Fibroblast of skin of abdomen (primary cell): ENCODE measurements around the gene GSK3B.

Experiments used
- DNase-seq: peaks from one replicate; pipeline ENCODE4 v3.0.0-alpha.2; 2013

GSK3B gene

GRCh38 chr3:119871571-119871970, 222.7 kb downstream of the GSK3B start:
- no peak for DNase-seq

- DNase-seq: no peak
Observed at GRCh38 chr3:119870512-119870911, 223.7 kb downstream of the GSK3B start.

GRCh38 chr3:119864476-119864875, 229.8 kb downstream of the GSK3B start:
- DNase-seq: no peak

GRCh38 chr3:119862616-119863015, 231.6 kb downstream of the GSK3B start:
- no peak for DNase-seq

GRCh38 chr3:119861681-119862080, 232.6 kb downstream of the GSK3B start:
- no peak for DNase-seq

GRCh38 chr3:119859728-119860127, 234.5 kb downstream of the GSK3B start:
- DNase-seq: no peak

GRCh38 chr3:119858957-119859356, 235.3 kb downstream of the GSK3B start:
- DNase-seq: no peak

- no peak for DNase-seq
Observed at GRCh38 chr3:119856695-119857094, 237.6 kb downstream of the GSK3B start.

GRCh38 chr3:119849126-119849525, 245.1 kb downstream of the GSK3B start:
- no peak for DNase-seq

GRCh38 chr3:119841808-119842471, 252.3 kb downstream of the GSK3B start:
- DNase-seq: no peak

- no peak for DNase-seq
Observed at GRCh38 chr3:119835556-119835955, 258.7 kb downstream of the GSK3B start.

GRCh38 chr3:119834754-119835370, 259.4 kb downstream of the GSK3B start:
- no peak for DNase-seq

- peak; percentile 73 for DNase-seq
Observed at GRCh38 chr3:119831941-119832371, 262.3 kb downstream of the GSK3B start.

GRCh38 chr3:119831022-119831421, 263.2 kb downstream of the GSK3B start:
- no peak for DNase-seq

- DNase-seq: no peak
Observed at GRCh38 chr3:119829420-119829819, 264.8 kb downstream of the GSK3B start.

GRCh38 chr3:119826711-119827608, 267.3 kb downstream of the GSK3B start:
- no peak for DNase-seq

GRCh38 chr3:119825820-119826219, 268.4 kb downstream of the GSK3B start:
- DNase-seq: no peak

GRCh38 chr3:119819806-119820205, 274.4 kb downstream of the GSK3B start:
- peak; percentile 12 for DNase-seq

GRCh38 chr3:119818937-119819336, 275.3 kb downstream of the GSK3B start:
- DNase-seq: no peak

GRCh38 chr3:119817583-119818363, 276.5 kb downstream of the GSK3B start:
- no peak for DNase-seq

GRCh38 chr3:119817071-119817470, 277.2 kb downstream of the GSK3B start:
- no peak for DNase-seq

- no peak for DNase-seq
Observed at GRCh38 chr3:119815716-119816115, 278.5 kb downstream of the GSK3B start.
